RPMI8226 (cell line): ENCODE data around the gene DUSP12.
"Not testable (repeated sequence)": the region's sequence is repeated elsewhere in the genome, so short reads cannot be mapped to it uniquely, and the experiment has no call there.

Source experiments
- DNase-seq: peaks from one replicate; pipeline ENCODE4 v3.0.0-alpha.2; 2015

Gene DUSP12

DNA sequence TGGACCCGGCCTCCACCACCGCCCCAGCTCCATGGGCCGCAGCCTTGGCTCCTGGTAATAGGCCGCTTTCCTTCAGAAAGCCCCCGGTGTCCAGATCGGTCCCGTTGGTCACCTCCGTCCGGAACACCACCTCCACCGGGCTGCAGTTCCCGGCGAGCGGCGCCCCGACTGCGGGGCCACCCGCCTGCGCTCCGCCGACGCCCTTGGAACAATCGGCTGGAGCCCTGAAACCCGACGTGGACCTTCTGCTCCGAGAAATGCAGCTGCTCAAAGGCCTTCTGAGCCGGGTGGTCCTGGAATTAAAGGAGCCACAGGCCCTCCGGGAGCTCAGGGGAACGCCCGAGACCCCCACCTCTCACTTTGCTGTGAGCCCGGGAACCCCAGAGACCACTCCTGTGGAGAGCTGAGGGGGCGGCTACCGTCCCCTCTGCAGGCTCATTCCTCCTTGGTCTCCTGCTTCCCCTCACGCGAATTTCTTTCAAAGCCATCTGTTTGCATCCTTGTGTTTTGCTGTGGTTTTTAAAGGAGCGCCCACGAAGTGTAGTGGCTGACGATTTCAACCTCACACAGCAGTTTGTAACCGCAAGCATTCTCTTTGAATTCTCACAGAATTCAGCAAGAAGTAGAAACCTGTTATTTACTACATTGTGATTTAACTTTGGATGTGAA lies 22.2 kb upstream of the DUSP12 start:
- DNase-seq: peak; percentile 80

DNA sequence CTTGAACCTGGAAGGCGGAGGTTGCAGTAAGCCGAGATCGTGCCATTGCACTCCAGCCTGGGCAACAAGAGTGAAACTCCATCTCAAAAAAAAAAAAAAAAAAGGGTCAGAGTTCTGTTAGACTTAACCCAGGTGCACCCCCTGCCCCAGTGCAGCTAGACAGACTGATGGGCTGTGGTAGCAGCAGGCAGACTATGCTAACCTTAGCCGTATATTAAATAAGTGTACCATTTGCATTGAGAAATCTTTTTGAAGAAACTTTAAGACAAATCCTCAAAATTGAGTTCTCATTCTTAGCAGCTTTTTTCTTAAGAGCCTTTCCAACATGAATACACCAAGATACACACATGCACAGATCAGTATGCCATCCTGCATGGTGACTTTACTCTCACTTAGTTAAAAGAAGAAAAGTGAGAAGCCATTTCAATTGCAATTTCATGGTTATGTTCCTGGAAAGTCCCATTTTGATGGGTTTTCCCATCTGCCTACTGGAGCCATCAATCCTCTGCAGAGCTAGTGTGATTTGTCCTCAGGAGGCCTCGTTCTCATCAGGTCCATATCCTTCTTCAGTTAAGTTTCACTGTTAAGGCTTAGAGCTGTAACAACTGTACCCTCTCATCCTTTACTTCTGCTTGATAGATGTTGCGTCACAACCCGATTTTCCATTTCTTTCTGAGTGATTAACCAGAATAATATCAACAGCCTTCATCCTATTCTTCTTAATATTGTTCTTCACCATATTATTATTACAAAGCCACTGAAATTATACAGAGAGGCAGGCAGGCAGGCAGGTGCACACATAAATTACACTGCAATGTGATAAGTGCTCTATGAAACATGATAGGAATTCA lies 21.0 kb upstream of the DUSP12 start:
- no peak for DNase-seq

DNA sequence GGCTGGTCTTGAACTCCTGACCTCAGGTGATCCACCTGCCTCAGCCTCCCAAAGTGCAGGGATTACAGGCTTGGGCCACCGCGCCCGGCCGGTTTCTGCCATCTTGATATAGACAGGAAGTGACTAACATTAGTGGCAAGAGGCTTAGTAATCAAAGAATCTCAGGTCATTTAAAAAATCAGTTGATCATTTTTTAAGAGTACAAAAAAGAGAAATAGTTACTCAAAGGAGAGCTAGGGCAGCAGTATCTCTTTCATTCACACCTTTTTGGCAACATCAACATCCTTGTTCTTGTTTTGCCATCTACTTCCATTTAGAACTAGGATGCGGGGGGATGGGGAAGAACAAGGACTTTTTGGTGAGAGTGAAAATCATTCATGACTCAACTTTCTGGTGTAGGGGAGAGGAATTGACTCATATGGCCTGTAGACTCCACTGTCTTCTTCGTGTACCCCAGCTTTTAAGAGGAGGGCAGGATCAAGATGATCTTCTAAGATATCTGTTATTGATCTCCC lies 19.5 kb upstream of the DUSP12 start:
- no peak for DNase-seq

DNA sequence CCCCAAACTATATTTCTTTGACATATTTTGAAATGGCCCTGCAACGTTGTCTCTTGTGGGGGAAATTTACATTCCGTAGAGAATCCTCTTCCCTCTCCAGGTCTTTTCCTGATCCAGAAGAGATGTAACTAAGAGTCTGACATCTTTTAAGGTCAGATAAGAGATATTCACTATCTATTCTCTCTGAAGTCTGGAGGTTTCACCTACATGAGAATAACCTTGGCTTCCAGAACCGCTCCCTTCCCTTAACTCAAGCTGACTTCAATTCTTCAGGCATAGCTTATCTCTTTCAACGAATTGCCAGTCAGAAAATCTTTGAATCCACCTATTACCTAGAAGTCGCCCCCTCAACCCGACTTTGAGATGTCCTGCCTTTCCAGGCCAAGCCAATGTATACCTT lies 18.3 kb upstream of the DUSP12 start:
- no peak for DNase-seq

DNA sequence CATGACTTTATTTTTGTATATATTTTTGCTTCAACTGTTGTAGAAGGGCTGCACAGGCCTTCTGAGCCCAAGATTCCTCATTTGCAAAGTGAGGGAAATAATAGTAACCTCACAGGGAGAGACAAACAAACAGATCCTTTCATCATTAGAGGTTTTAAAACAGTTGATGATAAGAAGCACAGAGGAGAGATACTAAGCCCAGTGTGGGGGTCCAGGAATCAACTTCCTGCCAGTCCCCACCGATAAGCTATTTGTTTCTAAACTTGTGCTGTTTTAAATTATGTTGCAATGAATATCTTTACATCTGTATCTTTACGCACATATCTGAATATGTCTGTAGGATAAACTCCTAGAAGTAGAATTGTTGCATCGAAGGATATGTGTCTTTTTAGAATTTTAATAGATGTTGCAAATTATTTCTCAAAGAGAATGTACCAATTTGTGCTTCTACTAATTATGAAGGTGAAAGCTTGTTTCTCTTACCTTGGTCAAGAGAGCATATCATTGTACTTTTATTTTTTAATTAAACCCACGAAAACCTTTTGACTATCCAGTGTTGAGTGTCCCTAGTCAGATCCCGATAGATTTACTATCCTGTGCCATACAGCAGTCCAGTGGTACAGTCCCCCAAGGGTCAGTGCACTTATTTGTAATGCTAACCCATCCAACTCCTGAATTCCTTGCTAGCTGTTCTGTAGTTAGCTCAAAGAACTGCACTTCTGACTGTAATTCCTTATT lies 17.4 kb upstream of the DUSP12 start:
- DNase-seq: no peak

DNA sequence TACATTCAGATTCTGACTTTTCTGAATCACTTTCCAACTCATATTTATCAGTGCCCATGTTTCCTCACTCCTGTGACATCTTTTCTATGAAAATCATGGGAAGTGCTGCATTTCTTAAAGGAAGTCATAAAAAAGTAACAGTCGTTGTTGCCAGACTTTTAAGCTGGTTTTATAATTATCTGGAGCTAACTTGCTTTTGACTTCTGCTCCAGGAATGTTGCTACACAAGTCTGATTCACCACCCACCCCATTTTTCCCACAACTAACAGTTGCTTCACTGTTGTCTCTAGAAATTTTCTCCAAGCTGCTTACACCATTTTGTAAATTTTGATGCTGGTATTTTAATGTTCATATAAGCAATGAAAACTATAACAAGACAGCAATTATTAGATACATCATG lies 16.1 kb upstream of the DUSP12 start:
- DNase-seq: no peak

DNA sequence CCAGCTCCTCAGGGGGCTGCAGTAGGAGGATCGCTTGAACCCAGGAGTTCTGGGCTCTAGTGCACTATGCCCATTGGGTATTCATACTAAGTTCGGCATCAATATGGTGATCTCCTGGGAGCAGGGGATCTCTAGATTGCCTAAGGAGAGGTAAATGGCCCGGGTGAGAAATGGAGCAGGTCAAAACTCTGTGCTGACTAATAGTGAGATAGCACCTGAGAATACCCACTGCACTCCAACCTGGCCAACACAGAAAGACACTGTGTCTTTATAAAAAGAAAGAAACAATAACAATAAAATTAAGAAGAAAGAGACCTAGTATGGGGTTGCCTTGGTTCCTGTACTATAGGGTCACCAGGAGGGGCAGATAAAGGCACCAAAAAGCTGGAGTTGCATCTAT lies 13.7 kb upstream of the DUSP12 start:
- no peak for DNase-seq

DNA sequence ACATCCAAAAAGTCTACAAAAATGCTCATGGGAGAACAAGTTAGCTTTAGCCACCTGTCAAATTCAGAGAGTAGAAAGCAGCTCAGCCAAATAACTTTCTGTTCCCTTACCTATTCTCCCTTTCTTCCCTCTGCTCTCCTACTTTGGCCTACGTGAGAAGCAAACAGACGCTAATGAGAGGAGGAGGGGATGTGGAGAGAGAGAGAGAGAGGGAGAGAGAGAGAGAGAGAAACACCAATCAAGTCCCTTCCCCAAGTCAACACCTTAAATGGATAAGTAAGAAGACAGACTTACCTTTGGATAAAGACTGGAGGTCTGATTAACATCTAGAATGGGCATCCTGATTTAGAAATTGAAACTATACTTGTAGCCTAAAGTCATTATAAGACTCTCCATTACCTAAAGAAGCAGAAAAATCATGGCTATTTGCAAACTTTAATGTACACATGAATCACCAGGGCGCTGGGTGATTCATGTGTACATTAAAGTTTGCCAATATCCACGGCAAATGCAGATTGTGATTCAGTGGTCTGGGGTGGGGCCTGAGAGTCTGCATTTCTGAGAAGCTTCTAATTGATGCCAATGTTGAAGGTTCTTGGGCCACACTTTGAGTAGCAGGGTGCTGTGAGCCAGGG lies 13.1 kb upstream of the DUSP12 start:
- DNase-seq: no peak

DNA sequence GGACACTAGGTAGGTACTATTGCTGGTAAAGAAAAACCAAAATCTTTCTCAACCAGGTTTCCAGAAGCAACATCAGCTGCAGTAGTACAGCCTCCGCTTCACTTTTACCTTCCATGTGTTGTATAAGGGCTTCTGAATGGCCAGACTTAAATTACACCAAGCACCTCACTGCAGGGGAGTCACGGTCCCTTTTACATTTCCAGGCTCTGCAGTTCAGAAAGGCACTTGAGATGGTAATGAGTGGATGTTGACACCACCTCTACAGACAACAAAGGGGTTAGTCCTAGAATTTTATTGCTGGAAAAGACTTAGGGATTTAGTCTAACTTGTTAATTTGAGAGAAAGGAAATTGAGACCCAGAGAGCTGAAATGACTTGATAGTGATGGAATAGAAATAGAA lies 12.0 kb upstream of the DUSP12 start:
- DNase-seq: no peak

DNA sequence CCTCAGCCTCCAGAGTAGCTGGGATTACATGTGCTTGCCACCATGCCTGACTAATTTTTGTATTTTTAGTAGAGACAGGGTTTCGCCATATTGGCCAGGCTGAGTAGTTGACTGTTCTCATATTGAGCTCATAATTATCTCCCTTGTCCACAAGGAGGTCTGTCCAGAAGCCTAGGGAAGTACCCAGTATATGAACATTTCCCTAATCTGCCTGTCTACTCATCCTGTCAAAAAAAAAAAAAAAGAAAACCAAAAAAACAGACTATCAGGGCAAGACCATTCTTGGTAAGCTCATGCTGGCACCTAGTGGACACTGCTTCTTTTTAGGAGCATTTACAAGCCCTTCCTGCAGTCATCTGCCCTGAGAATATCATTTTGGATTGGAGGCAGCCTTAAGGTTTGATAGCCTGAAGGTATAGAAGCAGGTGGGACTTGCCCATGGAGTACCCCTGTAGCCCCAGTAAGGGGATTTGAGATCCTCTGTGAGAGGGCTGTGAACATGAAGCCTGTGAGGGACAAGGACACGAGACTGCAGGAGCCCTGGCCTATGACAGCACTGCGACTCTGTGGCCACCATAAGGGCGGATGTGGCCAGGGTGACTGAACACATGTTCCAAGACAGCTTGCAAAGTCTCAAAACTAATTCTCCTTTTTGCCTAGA lies 10.8 kb upstream of the DUSP12 start:
- DNase-seq: peak; percentile 73

DNA sequence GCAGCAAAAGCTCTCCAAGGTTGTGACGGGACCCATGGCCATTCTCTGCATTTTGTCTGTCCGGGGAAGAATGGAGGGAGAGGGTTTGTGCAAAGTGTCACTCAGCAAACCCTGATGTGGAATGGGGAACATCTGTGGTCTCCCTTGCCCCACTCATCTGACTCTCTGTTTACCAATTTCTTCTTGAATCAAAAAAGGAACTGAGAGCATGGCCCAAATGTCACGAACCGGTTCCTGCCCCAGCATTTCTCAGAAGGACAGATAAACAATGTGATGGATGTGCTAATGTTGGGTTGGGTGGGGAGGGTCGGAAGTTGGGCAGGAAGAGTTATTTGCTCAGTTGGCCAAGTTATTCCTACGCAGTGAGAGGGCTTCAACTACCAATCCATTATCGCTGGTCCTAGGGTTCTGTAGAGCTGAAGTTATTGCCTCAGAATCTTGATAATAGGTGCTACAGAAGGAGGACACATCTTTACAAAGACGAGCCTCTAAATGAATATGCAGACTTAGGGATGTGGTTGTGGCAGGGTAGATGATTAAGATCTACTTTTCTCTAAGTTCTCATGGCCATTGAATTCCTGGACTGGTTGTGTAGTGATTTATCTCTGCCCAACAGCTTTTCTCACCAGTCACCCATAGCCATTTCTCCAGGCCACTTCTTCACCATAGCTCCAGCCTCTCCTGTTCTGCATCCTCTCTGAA lies 9.6 kb upstream of the DUSP12 start:
- peak; percentile 30 for DNase-seq

DNA sequence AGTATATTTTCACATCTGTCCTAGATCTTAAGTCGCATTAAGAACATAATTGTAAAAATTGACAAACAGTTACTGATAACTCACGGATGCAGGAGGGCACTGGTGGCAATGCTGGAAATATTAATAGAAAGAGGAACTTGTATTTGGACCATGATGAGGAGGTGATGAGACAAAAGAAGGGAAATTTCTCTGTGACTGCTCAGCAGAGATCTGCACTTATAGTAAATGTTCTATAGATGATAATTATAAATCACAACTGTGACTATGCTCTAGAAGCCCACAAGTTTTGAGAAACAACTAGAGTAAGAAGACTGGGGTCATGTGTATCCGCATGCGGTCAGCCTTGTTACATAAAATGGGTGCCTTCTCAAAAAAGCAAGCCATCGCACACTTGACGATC lies 8.7 kb upstream of the DUSP12 start:
- DNase-seq: no peak

DNA sequence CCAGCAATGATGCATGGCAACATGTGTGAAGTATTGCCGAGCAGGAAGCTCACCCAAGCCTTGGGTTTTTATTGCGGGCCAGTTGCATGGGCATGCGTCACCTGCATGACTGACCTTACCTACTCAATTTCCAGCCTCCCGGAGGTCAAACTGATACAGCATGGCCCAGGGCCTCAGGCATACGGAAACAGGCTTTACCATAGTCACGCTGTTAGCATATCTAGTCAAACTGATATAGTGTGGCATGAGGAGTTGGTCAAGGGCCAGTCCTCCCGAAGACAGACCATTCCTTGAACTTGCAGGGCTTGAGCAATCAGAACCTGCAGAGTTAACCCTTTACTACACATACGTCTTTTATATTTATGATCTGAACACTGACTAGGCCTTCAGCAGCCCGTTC lies 6.4 kb upstream of the DUSP12 start:
- DNase-seq: no peak

DNA sequence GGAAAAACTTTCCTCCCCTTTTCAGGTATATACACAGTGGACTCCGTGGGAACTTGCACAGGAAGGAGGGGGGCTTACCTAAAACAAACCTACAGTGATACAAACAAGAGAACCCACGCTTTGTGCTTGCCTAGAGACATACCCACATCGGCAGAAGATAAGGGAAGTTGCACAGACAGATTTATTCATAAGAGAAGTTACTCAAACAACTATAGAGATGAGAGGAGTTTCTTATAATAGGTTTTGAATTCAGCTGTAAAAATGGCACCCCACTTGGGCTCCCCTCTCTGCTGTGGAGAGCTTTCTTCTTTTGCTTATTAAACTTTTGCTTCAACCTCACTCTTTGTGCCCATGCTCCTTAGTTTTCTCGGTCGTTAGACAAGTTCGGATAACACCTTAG lies 1.8 kb upstream of the DUSP12 start:
- no peak for DNase-seq

DNA sequence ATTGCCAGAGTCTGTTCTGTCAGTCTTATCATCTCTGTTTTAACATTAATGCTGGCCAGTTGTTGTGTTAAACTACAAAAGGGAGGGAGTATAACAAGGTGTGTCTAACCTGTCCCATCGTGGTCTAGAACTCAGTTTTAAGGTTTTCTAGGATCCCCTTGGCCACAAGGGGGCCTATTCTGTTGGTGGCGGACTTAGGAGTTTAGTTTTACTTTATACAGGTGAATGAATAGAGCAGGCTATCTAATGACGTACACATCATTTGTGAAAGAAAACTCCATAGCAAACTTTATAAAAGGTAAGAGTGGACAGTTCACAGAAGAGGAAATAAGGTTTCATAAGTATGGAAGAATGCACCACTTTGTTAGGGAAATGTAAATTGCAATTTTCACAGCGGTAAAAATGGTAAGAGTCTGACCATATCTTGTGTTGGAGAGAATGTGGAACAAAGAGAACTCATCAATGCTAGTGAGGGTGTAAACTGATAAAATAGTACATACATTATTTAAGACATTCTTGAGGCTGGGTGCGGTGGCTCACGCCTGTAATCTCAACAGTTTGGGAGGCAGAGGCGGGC lies 14.0 kb downstream of the DUSP12 start:
- DNase-seq: peak; percentile 61

DNA sequence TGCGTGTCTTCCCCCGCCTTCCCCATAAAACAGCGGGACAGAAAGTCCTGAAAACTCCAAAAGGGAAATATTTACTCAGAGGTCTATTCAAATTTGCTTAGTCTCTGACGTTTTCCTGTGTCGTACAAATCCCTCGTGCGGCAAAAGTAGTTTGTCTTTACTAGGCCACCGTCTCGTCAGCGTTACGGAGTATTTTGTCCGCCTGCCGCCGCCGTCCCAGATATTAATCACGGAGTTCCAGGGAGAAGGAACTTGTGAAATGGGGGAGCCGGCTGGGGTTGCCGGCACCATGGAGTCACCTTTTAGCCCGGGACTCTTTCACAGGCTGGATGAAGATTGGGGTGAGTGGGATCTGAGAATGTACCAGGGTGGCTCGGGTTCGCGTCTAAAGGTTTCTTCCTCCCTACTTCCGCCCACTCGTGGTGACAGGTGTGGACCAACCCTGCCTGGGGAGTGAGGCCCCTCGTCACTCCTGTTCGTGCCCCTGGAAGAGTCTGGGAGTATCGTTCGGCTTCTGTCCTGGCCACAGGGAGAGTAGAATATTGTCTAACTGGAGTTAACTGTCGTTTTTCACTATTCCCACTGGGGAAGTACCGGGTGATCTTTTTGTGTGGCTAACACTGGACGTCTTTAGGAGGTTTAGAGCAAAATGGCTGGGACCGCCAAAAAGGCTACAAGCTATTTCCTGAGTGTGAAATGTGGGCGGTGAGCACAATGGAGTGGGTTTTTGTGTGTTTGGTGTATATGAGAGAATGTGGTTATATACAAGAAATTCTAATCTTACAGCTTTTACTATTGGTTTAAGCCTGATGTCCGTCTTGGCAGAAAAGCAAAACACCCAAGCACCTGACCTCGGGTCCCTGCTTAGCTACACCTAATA lies 16.8 kb downstream of the DUSP12 start, which contains the start of gene ATF6:
Gene ATF6, plus strand, starts transcription at position 219 of the 880 bp plus-strand sequence. Its CDS starts 41 bp downstream, at position 260.
- DNase-seq: peak; percentile 91

DNA sequence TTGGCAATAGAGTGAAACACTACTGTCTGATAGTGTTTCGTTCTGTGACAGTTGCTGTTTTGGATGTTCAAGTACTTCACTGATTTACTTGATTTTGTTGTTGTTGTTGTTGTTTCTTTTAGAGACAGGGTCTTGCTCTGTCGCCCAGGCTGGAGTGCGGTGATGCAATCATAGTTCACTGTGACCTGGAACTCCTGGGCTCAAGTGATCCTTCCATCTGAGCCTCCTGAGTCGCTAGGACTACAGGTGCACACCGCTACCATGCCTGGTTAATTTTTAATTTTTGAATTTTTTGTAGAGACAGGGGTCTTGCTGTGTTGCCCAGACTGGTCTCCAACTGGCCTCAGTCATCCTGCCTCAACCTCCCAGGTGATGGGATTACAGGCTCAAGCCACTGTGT lies 18.9 kb downstream of the DUSP12 start:
- DNase-seq: no peak

DNA sequence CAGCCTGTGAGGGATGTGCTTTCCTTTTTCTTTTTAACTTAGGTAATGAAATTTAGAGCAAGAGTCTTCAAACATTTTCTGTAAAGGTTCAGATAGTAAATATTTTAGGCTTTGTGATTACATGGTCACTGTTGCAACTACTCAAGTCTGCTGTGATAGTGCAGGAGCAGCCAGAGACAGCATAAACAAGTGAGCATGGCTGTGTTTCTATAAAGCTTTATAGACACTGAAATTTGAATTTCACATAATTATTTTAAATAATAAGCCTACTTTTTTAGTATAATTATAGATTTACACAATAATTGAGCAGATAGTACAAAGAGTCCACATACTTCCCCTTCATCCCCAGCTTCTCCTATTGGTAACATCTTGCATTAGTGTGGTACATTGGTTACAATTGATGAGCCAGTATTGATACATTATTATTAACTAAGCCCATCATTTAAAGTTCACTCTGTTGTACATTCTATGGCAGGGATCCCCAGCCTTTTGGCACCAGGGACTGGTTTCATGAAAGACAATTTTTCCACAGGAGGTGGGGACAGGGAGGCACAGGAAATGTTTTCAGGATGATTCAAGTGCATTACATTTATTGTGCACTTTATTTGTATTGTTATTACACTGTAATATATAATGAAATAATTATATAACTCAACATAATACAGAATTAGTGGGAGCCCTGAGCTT lies 19.5 kb downstream of the DUSP12 start:
- DNase-seq: no peak

DNA sequence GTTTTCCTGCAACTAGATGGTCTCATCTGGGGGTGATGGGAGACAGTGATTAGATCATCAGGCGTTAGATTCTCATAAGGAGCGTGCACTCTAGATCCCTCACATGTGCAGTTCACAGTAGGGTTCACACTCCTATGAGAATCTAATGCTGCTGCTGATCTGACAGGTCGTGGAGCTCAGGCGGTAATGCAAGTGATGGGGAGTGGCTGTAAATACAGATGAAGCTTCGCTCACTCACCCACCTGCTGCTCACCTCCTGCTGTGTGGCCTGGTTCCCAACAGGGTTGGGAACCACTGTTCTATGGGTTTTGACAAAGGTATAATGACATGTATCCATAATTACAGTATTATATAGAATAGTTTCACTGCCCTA lies 20.1 kb downstream of the DUSP12 start:
- DNase-seq: not testable (repeated sequence)

DNA sequence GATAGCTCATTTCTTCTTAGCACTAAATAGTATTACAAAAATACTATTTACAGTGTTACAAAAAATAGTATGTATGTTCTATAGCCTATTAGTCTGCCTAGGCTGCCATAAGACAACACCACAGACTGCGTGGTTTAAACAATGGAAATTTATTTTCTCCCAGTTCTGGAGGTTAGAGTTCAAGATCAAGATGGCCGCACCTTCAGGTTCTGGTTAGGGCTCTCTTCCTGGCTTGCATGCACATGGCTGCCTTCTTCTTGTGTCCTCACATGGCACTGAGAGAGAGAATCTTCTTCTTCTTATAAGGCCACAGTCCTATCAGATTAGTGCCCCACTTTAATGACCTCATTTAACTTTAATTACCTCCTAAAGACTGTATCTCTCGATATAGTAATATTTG lies 20.7 kb downstream of the DUSP12 start:
- no peak for DNase-seq
